ENCODE measurements around the gene ST14. TPM values are rescaled to one million over a fixed set of nuclear protein-coding genes. Genes with fewer than 3 reads are reported as not detected.

The ST14 gene
- total and polyA plus RNA-seq, 12 donors, result 0.30 to 5.7 (median 0.67) TPM

DNA sequence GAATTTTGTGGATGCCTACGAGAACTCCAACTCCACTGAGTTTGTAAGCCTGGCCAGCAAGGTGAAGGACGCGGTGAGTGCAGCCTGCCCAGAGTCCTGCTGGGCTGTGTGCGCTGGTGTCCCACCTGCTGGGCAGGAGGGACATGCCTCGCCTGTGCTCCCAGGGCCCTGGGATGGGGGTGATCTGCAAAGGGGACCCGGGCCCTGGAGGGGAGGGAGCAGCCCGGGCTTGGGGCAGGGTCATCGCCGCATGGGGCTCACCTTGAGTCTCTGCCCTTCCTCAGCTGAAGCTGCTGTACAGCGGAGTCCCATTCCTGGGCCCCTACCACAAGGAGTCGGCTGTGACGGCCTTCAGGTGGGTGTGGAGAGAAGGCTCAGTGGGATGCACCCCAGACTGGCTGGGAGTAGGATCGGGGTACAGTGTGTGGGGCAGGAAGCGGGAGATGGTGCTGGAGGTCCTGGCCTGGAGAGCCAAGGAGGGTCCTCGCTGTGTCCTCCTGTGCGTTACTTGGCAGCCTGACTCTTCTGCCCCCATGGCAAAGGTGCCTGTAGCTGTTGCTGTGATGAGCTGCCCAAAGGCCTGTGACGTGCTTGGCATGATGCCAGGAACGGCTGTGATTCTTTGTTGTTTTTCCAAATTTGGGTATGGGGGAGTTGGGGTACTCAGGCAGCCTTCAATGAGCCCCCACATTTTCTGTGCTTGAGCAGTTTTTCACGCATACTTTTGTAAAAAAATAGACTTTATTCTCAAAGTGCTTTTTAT is 29.2 kb downstream of the ST14 start:
- intact Hi-C loops (cut with DNase I), result no loop called here
- no peak for DNase-seq
- peak in 1 of 8 donors; percentile 25 for ATAC-seq
- H3K4me3 ChIP-seq, result no peak overlapping the region
- TF ChIP-seq CTCF (IDR thresholded peaks at IDR 0.05), result no peak
- H3K27me3 ChIP-seq, result no peaks in the 10 kb centered on the region
- peaks cover 0 to 6% (median 0%) of the 10 kb centered on the region in 9 donors for H3K4me1 ChIP-seq
- no peaks in the 10 kb centered on the region for H3K36me3 ChIP-seq
- H3K9me3 ChIP-seq, result peaks cover 0 to 4% (median 0%) of the 10 kb centered on the region in 11 donors
- 86 to 88% methylated on average over 19 of the region's 19 CpGs for WGBS, 2 donors
- H3K27ac ChIP-seq, result no peak overlapping the region

DNA sequence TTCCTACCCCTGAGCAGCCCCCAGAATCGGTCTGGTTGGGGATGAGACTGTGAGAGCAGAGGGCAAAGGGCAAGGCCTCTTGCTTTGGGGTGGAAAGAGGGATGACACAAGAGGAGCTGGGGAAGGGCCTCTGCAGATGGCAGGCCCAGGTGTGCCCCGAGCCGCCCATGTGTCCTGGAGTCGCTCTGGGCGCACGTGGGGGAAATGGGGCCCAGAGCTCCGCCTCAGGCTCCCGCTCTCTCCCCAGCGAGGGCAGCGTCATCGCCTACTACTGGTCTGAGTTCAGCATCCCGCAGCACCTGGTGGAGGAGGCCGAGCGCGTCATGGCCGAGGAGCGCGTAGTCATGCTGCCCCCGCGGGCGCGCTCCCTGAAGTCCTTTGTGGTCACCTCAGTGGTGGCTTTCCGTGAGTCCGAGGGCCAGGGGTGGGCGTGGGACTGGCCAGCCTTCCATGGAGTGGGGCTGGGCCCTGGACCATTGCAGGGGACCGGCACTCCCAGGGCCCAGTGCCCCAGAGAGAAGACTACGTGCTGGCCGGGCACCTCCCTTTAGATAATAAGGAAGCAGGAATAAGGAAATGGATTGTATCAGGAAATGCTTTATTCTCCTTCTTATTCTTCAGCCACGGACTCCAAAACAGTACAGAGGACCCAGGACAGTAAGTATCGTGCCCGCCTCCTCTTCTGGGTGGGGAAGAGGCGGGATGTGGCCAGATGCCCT is 30.1 kb downstream of the ST14 start:
- intact Hi-C loops (cut with DNase I), result no loop called here
- H3K4me3 ChIP-seq, result no peak overlapping the region
- H3K9me3 ChIP-seq, result peaks cover 0 to 4% (median 0%) of the 10 kb centered on the region in 11 donors
- ATAC-seq (peak in 1 of 8 donors; percentile 18), DNase-seq (no peak)
- WGBS, 2 donors, result 89 to 92% methylated on average over 32 of the region's 32 CpGs
- no peaks in the 10 kb centered on the region for H3K27me3 ChIP-seq
- peaks cover 0 to 6% (median 0%) of the 10 kb centered on the region in 9 donors for H3K4me1 ChIP-seq
- H3K36me3 ChIP-seq, result no peaks in the 10 kb centered on the region
- H3K27ac ChIP-seq, result peak overlapping the region in 1 of 10 donors; percentile 50
- TF ChIP-seq CTCF (IDR thresholded peaks at IDR 0.05), result no peak

GRCh38 chr11:130190371-130190881 is 30.8 kb downstream of the ST14 start:
- Histone ChIP-seq H3K27me3 (no peaks in the 10 kb centered on the region), H3K27ac (peak overlapping the region in 1 of 10 donors; percentile 50), H3K4me3 (no peak overlapping the region), H3K4me1 (peaks cover 0 to 6% (median 0%) of the 10 kb centered on the region in 9 donors), H3K9me3 (peaks cover 0 to 2% (median 0%) of the 10 kb centered on the region in 11 donors), H3K36me3 (no peaks in the 10 kb centered on the region)
- DNase-seq (no peak), ATAC-seq (no peak)
- intact Hi-C loops (cut with DNase I), result no loop called here
- 92 to 93% methylated on average over 29 of the region's 29 CpGs for WGBS, 2 donors
- TF ChIP-seq CTCF (IDR thresholded peaks at IDR 0.05), result no peak

DNA sequence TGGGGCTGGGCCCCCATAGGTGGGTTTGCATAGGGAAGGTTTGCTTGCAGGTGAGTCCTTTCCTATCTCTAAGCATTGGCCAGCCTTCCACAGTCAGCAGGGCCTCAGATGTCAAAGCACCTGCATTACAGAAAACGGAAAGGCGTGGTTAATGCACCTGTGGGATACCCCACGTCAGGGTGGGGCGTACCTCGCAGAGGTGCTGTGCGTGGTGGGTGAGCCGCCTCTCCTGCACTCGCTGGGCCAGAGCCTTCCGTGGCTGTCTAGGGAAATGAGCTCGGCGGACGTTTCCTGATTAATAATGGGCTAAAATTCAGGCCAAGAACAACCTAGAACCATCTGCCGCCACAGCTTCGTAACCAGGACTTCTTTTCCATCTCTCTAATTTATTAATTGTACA is 32.3 kb downstream of the ST14 start:
- ATAC-seq (no peak), DNase-seq (no peak)
- no peak for TF ChIP-seq CTCF (IDR thresholded peaks at IDR 0.05)
- Histone ChIP-seq H3K27ac (no peak overlapping the region), H3K27me3 (no peaks in the 10 kb centered on the region), H3K4me3 (no peak overlapping the region), H3K4me1 (peaks cover 0 to 6% (median 0%) of the 10 kb centered on the region in 9 donors), H3K36me3 (no peaks in the 10 kb centered on the region), H3K9me3 (no peaks in the 10 kb centered on the region)
- intact Hi-C loops (cut with DNase I), result no loop called here
- WGBS, 2 donors, result 80 to 84% methylated on average over 14 of the region's 14 CpGs

Data from heart right ventricle (tissue), 16 donors.